H1 (cell line): ENCODE measurements around the gene GALNT9.

Source experiments
- BRCA1 ChIP-seq: IDR thresholded peaks from 2 replicates; pipeline ENCODE4 v1.6.1; 2012; ENCODE audit warnings: low read depth, low read length, improper control_type of control experiment
- GABPA ChIP-seq: IDR thresholded peaks from 2 replicates; pipeline ENCODE4 v1.6.1; 2011; ENCODE audit warnings: mild to moderate bottlenecking, low read length, moderate library complexity, borderline replicate concordance; ENCODE audit not compliant: insufficient read depth
- POLR2A ChIP-seq, 2 experiments: IDR thresholded peaks; 1 replicate in 1 of 2; 2 replicates in 1 of 2; pipeline ENCODE4 v1.6.1; 2011; ENCODE audit warnings: low read depth in 2 of 2, low read length in 2 of 2, mild to moderate bottlenecking in 2 of 2; ENCODE audit errors: control extremely low read depth in 1 of 2
- YY1 ChIP-seq: IDR thresholded peaks from 2 replicates; pipeline ENCODE4 v1.6.1; 2011; ENCODE audit warnings: low read depth, mild to moderate bottlenecking, low read length
- TF ChIP-seq, protein P1 (sequence below), 3 experiments: IDR thresholded peaks; 1 replicate in 2 of 3; 2 replicates in 1 of 3; pipeline versions ENCODE4 v1.5.1 to v1.6.1; 2011; ENCODE audit warnings: low read length in 3 of 3, mild to moderate bottlenecking in 3 of 3, inconsistent platforms in 2 of 3, low read depth in 1 of 3, moderate library complexity in 1 of 3; ENCODE audit not compliant: insufficient read depth in 1 of 3; ENCODE audit errors: control extremely low read depth in 1 of 3

DNA sequence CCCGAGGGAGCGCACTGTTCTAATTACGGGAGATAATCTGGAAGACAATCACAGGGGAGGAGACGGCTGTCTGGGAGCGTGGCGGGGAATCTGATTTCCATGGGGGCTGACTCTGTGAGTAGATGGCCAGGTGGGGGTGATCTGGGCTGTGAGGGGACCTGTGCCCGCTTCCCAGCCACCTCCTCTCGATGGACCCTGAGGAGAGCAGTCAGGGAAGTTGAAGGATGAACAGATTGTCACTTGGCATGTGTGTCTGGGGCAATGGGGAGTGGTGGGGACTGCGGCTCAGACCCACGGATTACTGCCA lies 22.6 kb downstream of the GALNT9 start:
- TF ChIP-seq POLR2A (IDR thresholded peaks at IDR 0.05; ENCODE audit: control extremely low read depth in 1 of 2, low read depth in 2 of 2, low read length in 2 of 2) (no peak), YY1 (no peak), GABPA (no peak), BRCA1 (no peak)
- TF ChIP-seq, protein P1, sequence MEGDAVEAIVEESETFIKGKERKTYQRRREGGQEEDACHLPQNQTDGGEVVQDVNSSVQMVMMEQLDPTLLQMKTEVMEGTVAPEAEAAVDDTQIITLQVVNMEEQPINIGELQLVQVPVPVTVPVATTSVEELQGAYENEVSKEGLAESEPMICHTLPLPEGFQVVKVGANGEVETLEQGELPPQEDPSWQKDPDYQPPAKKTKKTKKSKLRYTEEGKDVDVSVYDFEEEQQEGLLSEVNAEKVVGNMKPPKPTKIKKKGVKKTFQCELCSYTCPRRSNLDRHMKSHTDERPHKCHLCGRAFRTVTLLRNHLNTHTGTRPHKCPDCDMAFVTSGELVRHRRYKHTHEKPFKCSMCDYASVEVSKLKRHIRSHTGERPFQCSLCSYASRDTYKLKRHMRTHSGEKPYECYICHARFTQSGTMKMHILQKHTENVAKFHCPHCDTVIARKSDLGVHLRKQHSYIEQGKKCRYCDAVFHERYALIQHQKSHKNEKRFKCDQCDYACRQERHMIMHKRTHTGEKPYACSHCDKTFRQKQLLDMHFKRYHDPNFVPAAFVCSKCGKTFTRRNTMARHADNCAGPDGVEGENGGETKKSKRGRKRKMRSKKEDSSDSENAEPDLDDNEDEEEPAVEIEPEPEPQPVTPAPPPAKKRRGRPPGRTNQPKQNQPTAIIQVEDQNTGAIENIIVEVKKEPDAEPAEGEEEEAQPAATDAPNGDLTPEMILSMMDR (IDR thresholded peaks at IDR 0.05; ENCODE audit: control extremely low read depth in 1 of 3, insufficient read depth in 1 of 3, low read depth in 1 of 3, low read length in 3 of 3): no peak
